ENCODE measurements around the gene LMO1. TPM values are rescaled to one million over a fixed set of nuclear protein-coding genes. Genes with fewer than 3 reads are reported as not detected.

The LMO1 gene
- total and polyA plus RNA-seq, 5 donors, result 0.34 to 0.51 TPM; not detected in 3

- no peaks in the 10 kb centered on the region for H3K27me3 ChIP-seq (ENCODE audit: control insufficient read depth, insufficient read depth)
- no peak for DNase-seq
- intact Hi-C loops (cut with DNase I), result loop anchor here in 2 of 4 donors (5.0 kb wide), 1 partner anchor 35 kb away; no protein-coding TSS in a partner anchor
Measured at GRCh38 chr11:8261921-8262551, 1.6 kb downstream of the LMO1 start.

GRCh38 chr11:8261291-8261690 lies 2.4 kb downstream of the LMO1 start:
- 100% methylated on average over 2 of the region's 2 CpGs for WGBS
- no peak for ATAC-seq
- DNase-seq, result no peak
- H3K4me1 ChIP-seq (ENCODE audit: control insufficient read depth, insufficient read depth, low read length), result no peaks in the 10 kb centered on the region
- no peak overlapping the region for H3K4me3 ChIP-seq (ENCODE audit: low read length)
- H3K27me3 ChIP-seq (ENCODE audit: control insufficient read depth, insufficient read depth), result no peaks in the 10 kb centered on the region
- no peak overlapping the region for H3K27ac ChIP-seq (ENCODE audit: low read length)
- no peaks in the 10 kb centered on the region for H3K9me3 ChIP-seq (ENCODE audit: control insufficient read depth, low read length)
- intact Hi-C loops (cut with DNase I), result loop anchor here in 2 of 4 donors (5.0 kb wide), 1 partner anchor 34 kb away; no protein-coding TSS in a partner anchor

More at GRCh38 chr11:8261921-8262551, 1.6 kb downstream of the LMO1 start:
- 74% methylated on average over 12 of the region's 12 CpGs for whole genome bisulfite sequencing
- Histone ChIP-seq H3K4me3 (ENCODE audit: low read length) (peak overlapping the region; percentile 66), H3K9me3 (ENCODE audit: control insufficient read depth, low read length) (no peaks in the 10 kb centered on the region), H3K27ac (ENCODE audit: low read length) (no peak overlapping the region), H3K4me1 (ENCODE audit: control insufficient read depth, insufficient read depth, low read length) (no peaks in the 10 kb centered on the region)
- ATAC-seq, result no peak

GRCh38 chr11:8260202-8260966 lies 3.3 kb downstream of the LMO1 start:
- H3K9me3 ChIP-seq (ENCODE audit: control insufficient read depth, low read length), result no peaks in the 10 kb centered on the region
- H3K4me3 ChIP-seq (ENCODE audit: low read length), result no peak overlapping the region
- H3K4me1 ChIP-seq (ENCODE audit: control insufficient read depth, insufficient read depth, low read length), result no peaks in the 10 kb centered on the region
- no peak overlapping the region for H3K27ac ChIP-seq (ENCODE audit: low read length)
- 83% methylated on average over 20 of the region's 20 CpGs for WGBS
- ATAC-seq, result no peak
- H3K27me3 ChIP-seq (ENCODE audit: control insufficient read depth, insufficient read depth), result no peaks in the 10 kb centered on the region
- intact Hi-C loops (cut with DNase I), result loop anchor here in 2 of 4 donors (5.0 kb wide), 1 partner anchor 33 kb away; no protein-coding TSS in a partner anchor
- DNase-seq, result no peak

GRCh38 chr11:8259306-8259959 lies 4.2 kb downstream of the LMO1 start:
- no peak for ATAC-seq
- no peak for DNase-seq
- no peak overlapping the region for H3K4me3 ChIP-seq (ENCODE audit: low read length)

GRCh38 chr11:8258784-8259183 lies 4.9 kb downstream of the LMO1 start:
- no peak for DNase-seq
- Histone ChIP-seq H3K9me3 (ENCODE audit: control insufficient read depth, low read length) (no peaks in the 10 kb centered on the region), H3K27me3 (ENCODE audit: control insufficient read depth, insufficient read depth) (no peaks in the 10 kb centered on the region), H3K27ac (ENCODE audit: low read length) (no peak overlapping the region), H3K4me1 (ENCODE audit: control insufficient read depth, insufficient read depth, low read length) (no peaks in the 10 kb centered on the region), H3K4me3 (ENCODE audit: low read length) (no peak overlapping the region)
- WGBS, result 78% methylated on average over 9 of the region's 9 CpGs
- intact Hi-C loops (cut with DNase I), result no loop called here
- ATAC-seq, result peak in 1 of 2 donors; percentile 16

More at GRCh38 chr11:8259306-8259959, 4.2 kb downstream of the LMO1 start:
- WGBS, result 80% methylated on average over 11 of the region's 11 CpGs
- Histone ChIP-seq H3K9me3 (ENCODE audit: control insufficient read depth, low read length) (no peaks in the 10 kb centered on the region), H3K27me3 (ENCODE audit: control insufficient read depth, insufficient read depth) (no peaks in the 10 kb centered on the region), H3K27ac (ENCODE audit: low read length) (no peak overlapping the region), H3K4me1 (ENCODE audit: control insufficient read depth, insufficient read depth, low read length) (no peaks in the 10 kb centered on the region)
- intact Hi-C loops (cut with DNase I), result no loop called here

GRCh38 chr11:8258289-8258688 lies 5.4 kb downstream of the LMO1 start:
- no peaks in the 10 kb centered on the region for H3K27me3 ChIP-seq (ENCODE audit: control insufficient read depth, insufficient read depth)
- peak; percentile 20 to 39 for ATAC-seq
- no peak overlapping the region for H3K4me3 ChIP-seq (ENCODE audit: low read length)
- 55% methylated on average over 5 of the region's 5 CpGs for WGBS
- intact Hi-C loops (cut with DNase I), result no loop called here
- H3K4me1 ChIP-seq (ENCODE audit: control insufficient read depth, insufficient read depth, low read length), result no peaks in the 10 kb centered on the region
- DNase-seq, result no peak
- no peak overlapping the region for H3K27ac ChIP-seq (ENCODE audit: low read length)
- no peaks in the 10 kb centered on the region for H3K9me3 ChIP-seq (ENCODE audit: control insufficient read depth, low read length)

GRCh38 chr11:8257003-8257664 lies 6.5 kb downstream of the LMO1 start:
- no peaks in the 10 kb centered on the region for H3K27me3 ChIP-seq (ENCODE audit: control insufficient read depth, insufficient read depth)
- ATAC-seq (no peak), DNase-seq (no peak)
- H3K4me1 ChIP-seq (ENCODE audit: control insufficient read depth, insufficient read depth, low read length), result no peaks in the 10 kb centered on the region
- intact Hi-C loops (cut with DNase I), result no loop called here
- H3K9me3 ChIP-seq (ENCODE audit: control insufficient read depth, low read length), result no peaks in the 10 kb centered on the region
- no peak overlapping the region for H3K4me3 ChIP-seq (ENCODE audit: low read length)
- H3K27ac ChIP-seq (ENCODE audit: low read length), result no peak overlapping the region
- 87% methylated on average over 4 of the region's 4 CpGs for WGBS

GRCh38 chr11:8256271-8257002 lies 7.2 kb downstream of the LMO1 start:
- DNase-seq (no peak), ATAC-seq (no peak)
- WGBS, result 82% methylated on average over 5 of the region's 5 CpGs
- no peaks in the 10 kb centered on the region for H3K9me3 ChIP-seq (ENCODE audit: control insufficient read depth, low read length)
- H3K27ac ChIP-seq (ENCODE audit: low read length), result no peak overlapping the region
- intact Hi-C loops (cut with DNase I), result no loop called here
- no peaks in the 10 kb centered on the region for H3K4me1 ChIP-seq (ENCODE audit: control insufficient read depth, insufficient read depth, low read length)
- H3K27me3 ChIP-seq (ENCODE audit: control insufficient read depth, insufficient read depth), result no peaks in the 10 kb centered on the region
- H3K4me3 ChIP-seq (ENCODE audit: low read length), result no peak overlapping the region

- no peaks in the 10 kb centered on the region for H3K9me3 ChIP-seq (ENCODE audit: control insufficient read depth, low read length)
- H3K4me1 ChIP-seq (ENCODE audit: control insufficient read depth, insufficient read depth, low read length), result no peaks in the 10 kb centered on the region
- intact Hi-C loops (cut with DNase I), result no loop called here
- no peak for DNase-seq
- H3K27me3 ChIP-seq (ENCODE audit: control insufficient read depth, insufficient read depth), result no peaks in the 10 kb centered on the region
- no peak for ATAC-seq
- 80% methylated on average over 12 of the region's 12 CpGs for WGBS
- H3K4me3 ChIP-seq (ENCODE audit: low read length), result no peak overlapping the region
- H3K27ac ChIP-seq (ENCODE audit: low read length), result no peak overlapping the region
Measured at GRCh38 chr11:8253566-8253965, 10.1 kb downstream of the LMO1 start.

- ATAC-seq, result no peak
- Histone ChIP-seq H3K4me3 (ENCODE audit: low read length) (no peak overlapping the region), H3K4me1 (ENCODE audit: control insufficient read depth, insufficient read depth, low read length) (no peaks in the 10 kb centered on the region), H3K27ac (ENCODE audit: low read length) (no peak overlapping the region), H3K9me3 (ENCODE audit: control insufficient read depth, low read length) (no peaks in the 10 kb centered on the region), H3K27me3 (ENCODE audit: control insufficient read depth, insufficient read depth) (no peaks in the 10 kb centered on the region)
- WGBS, result 76% methylated on average over 5 of the region's 5 CpGs
- intact Hi-C loops (cut with DNase I), result no loop called here
- no peak for DNase-seq
Measured at GRCh38 chr11:8252946-8253345, 10.7 kb downstream of the LMO1 start.
